Panc1 (cell line): ENCODE results near the gene TREML1. TPM values are rescaled to one million over a fixed set of nuclear protein-coding genes. Genes with fewer than 3 reads are reported as not detected.

Experiments
- ATAC-seq: fragments of 200-7000 bp; cut with Tn5 transposase; 2 replicates; pipeline ENCODE4 v1.9.1; 2020; ENCODE audit warnings: mild to moderate bottlenecking, moderate library complexity
- BruUV-seq: library from RNA; stranded (reverse); fragments of 400-500 nt; replicated peaks from 2 replicates; lab custom pipeline; 2021; lab: Mats Ljungman, UMichigan
- CTCF ChIA-PET: fragments of 300-600 bp; sonication (Branson Sonifier 250); formaldehyde crosslinking; loops from one replicate; lab custom pipeline; 2022; ENCODE audit warnings: antibody characterized with exemption; lab: Charles Lee
- POLR2A ChIA-PET: fragments of 300-600 bp; sonication (Branson Sonifier 250); formaldehyde crosslinking; loops from one replicate; lab custom pipeline; 2022; ENCODE audit warnings: antibody characterized with exemption; lab: Charles Lee
- DNase-seq: peaks from one replicate; pipeline ENCODE4 v3.0.0-alpha.2; 2010; ENCODE audit warnings: low read depth, low spot score
- H3K27ac ChIP-seq: 2 replicates; pipeline ENCODE4 v1.5.1; 2011; ENCODE audit warnings: mild to moderate bottlenecking, low read length, inconsistent platforms
- H3K27me3 ChIP-seq: fragments of 200-500 bp; sonication (Bioruptor generic); 2 replicates; pipeline ENCODE4 v1.6.0; 2014; ENCODE audit warnings: low read length, inconsistent platforms; ENCODE audit not compliant: control insufficient read depth, insufficient read depth
- H3K36me3 ChIP-seq: fragments of 200-500 bp; sonication (Bioruptor generic); 2 replicates; pipeline ENCODE4 v1.5.1; 2014; ENCODE audit warnings: inconsistent platforms, mild to moderate bottlenecking, low read length, moderate library complexity; ENCODE audit not compliant: control insufficient read depth, insufficient read depth
- H3K4me1 ChIP-seq: 2 replicates; pipeline ENCODE4 v1.5.1; 2011; ENCODE audit warnings: inconsistent platforms, mild to moderate bottlenecking, low read length, moderate library complexity; ENCODE audit not compliant: control insufficient read depth, insufficient read depth
- H3K4me3 ChIP-seq, 2 experiments: 2 replicates each; pipeline ENCODE4 v1.5.1; 2011 to 2012; ENCODE audit warnings: low read depth in 2 of 2, low read length in 2 of 2, mild to moderate bottlenecking in 2 of 2, inconsistent platforms in 1 of 2, moderate library complexity in 1 of 2
- H3K9me3 ChIP-seq: fragments of 200-500 bp; sonication (Bioruptor generic); 2 replicates; pipeline ENCODE4 v1.5.1; 2014; ENCODE audit warnings: low read depth, mild to moderate bottlenecking, inconsistent platforms, low read length, moderate library complexity; ENCODE audit not compliant: control insufficient read depth, insufficient read depth
- CTCF ChIP-seq: fragments of 450-650 bp; IDR thresholded peaks from 2 replicates; pipeline ENCODE4 v1.5.1; 2017; ENCODE audit warnings: mild to moderate bottlenecking
- POLR2AphosphoS5 ChIP-seq: IDR thresholded peaks from 2 replicates; pipeline ENCODE4 v1.6.1; 2012; ENCODE audit warnings: mild to moderate bottlenecking, low read depth, low read length, moderate library complexity
- REST ChIP-seq, 2 experiments: IDR thresholded peaks; 2 replicates each; pipeline ENCODE4 v1.6.1; 2011 to 2012; ENCODE audit warnings: low read depth in 2 of 2, control low read depth in 1 of 2, low read length in 1 of 2, mild to moderate bottlenecking in 1 of 2, moderate library complexity in 1 of 2; ENCODE audit not compliant: insufficient read depth in 1 of 2
- SIN3A ChIP-seq: IDR thresholded peaks from 2 replicates; pipeline ENCODE4 v1.6.1; 2012; ENCODE audit warnings: low read depth, mild to moderate bottlenecking, low read length, moderate library complexity, borderline replicate concordance; ENCODE audit not compliant: insufficient read depth
- TCF7L2 ChIP-seq: IDR thresholded peaks from 2 replicates; pipeline ENCODE4 v1.6.1; 2011; ENCODE audit warnings: mild to moderate bottlenecking, low read depth, low read length, inconsistent platforms
- in situ Hi-C: cut with HindIII; loops from 2 replicates; pipeline ENCODE4 v1.10.0; 2016; ENCODE audit warnings: low sequenced_read_pairs, low pct_unique_long_range_greater_than_20kb
- intact Hi-C: fragments of 100-400 bp; cut with micrococcal nuclease; formaldehyde crosslinking; loops from one replicate; pipeline ENCODE4 v1.10.0; 2022; ENCODE audit not compliant: unreplicated experiment
- total RNA-seq: library from RNA; stranded (reverse); gene quantifications from one replicate; pipeline ENCODE4 v1.2.1, GENCODE V29; 2021; ENCODE audit not compliant: unreplicated experiment

The TREML1 gene
- total RNA-seq, 1 experiment from 2014 or later, result not detected

GRCh38 chr6:41184761-41185160, 30.6 kb upstream of the TREML1 start:
- peaks cover 2% of the 10 kb centered on the region; the same call in 1 of the 2 replicates for H3K27me3 ChIP-seq
- no peaks in the 10 kb centered on the region; the same call in 1 of the 2 replicates for H3K36me3 ChIP-seq
- intact Hi-C loops, result loop anchor here (10.0 kb wide), 1 partner anchor 90 kb away; no protein-coding TSS in a partner anchor
- DNase-seq, result no peak
- POLR2A ChIA-PET, result no interaction called here
- H3K4me3 ChIP-seq, result no peak overlapping the region
- 0 out of 2 replicates have a peak, but pooled peaks cover 2% of the 10 kb centered on the region for H3K9me3 ChIP-seq
- BruUV-seq, result no TSS peak
- no peak for TF ChIP-seq POLR2AphosphoS5
- TF ChIP-seq SIN3A, result no peak
- TF ChIP-seq REST (IDR thresholded peaks at IDR 0.05; ENCODE audit: insufficient read depth in 1 of 2, low read depth in 2 of 2, low read length in 1 of 2), result no peak
- TF ChIP-seq TCF7L2, result no peak
- TF ChIP-seq CTCF, result no peak
- H3K27ac ChIP-seq, result no peak overlapping the region
- CTCF ChIA-PET, result no interaction called here
- in situ Hi-C loops, result no loop called here
- no peak for ATAC-seq
- no peaks in the 10 kb centered on the region for H3K4me1 ChIP-seq

GRCh38 chr6:41182069-41183034, 28.2 kb upstream of the TREML1 start:
- ATAC-seq (peak; percentile 93), DNase-seq (peak; percentile 24)
- no peaks in the 10 kb centered on the region for H3K4me1 ChIP-seq
- POLR2A ChIA-PET, result no interaction called here
- no peak overlapping the region for H3K27ac ChIP-seq
- CTCF ChIA-PET, result interaction anchor here (0.6 to 1.5 kb wide), 3 partner anchors 9 to 234 kb away, joined by 5 read pairs; no protein-coding TSS in a partner anchor
- no peaks in the 10 kb centered on the region; the same call in 1 of the 2 replicates for H3K36me3 ChIP-seq
- no peaks in the 10 kb centered on the region for H3K9me3 ChIP-seq
- intact Hi-C loops, result loop anchor here (10.0 kb wide), 1 partner anchor 88 kb away; no protein-coding TSS in a partner anchor
- TF ChIP-seq POLR2AphosphoS5 (no peak), REST (IDR thresholded peaks at IDR 0.05; ENCODE audit: insufficient read depth in 1 of 2, low read depth in 2 of 2, low read length in 1 of 2) (no peak), SIN3A (no peak), TCF7L2 (no peak), CTCF (peak; percentile 76)
- no TSS peak for BruUV-seq
- no peak overlapping the region for H3K4me3 ChIP-seq
- H3K27me3 ChIP-seq, result peaks cover 5% of the 10 kb centered on the region; the same call in 1 of the 2 replicates
- in situ Hi-C loops, result no loop called here
